ENCODE measurements around the gene SETBP1. TPM values are rescaled to one million over a fixed set of nuclear protein-coding genes. Genes with fewer than 3 reads are reported as not detected.

SETBP1 gene
- total RNA-seq, 1 experiment from 2014 or later: 9.6 TPM

DNA sequence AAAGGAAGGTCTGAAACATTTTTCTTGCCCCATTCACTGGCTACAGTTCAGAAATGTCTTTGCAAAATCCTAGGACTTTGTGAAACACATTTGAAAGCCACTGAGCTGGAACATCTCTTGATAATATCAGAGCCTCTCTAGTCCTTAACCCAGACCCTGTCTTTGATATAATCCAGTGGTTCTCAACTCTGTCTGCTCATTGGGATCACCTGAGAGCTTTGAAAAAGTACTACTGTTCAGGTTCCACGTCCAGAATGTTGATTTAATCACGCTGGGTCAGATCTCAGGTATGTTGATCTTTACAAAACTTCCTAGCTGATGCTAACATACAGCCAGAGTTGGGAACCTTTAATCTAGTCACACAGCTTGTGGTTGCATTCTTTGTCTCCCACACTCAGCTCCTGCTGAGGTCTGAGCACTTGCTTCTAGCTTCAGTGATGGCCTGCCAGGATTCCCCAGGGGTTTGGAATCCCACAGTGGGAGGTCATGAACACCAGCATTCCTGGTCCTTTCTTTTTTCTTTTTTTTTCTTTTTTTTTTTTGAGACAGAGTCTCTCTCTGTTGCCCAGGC lies 262.7 kb downstream of the SETBP1 start:
- no peak overlapping the region for H3K4me3 Mint-ChIP-seq
- TF ChIP-seq TEAD1 (CRISPR knock-in tag; IDR thresholded peaks at IDR 0.05) (peak; percentile 68; the same call in 1 of the 2 replicates), FOXP1 (CRISPR knock-in tag; IDR thresholded peaks at IDR 0.05; ENCODE audit: borderline replicate concordance) (no peak), ZNF423 (CRISPR knock-in tag; IDR thresholded peaks at IDR 0.05) (peak; percentile 99)
- no peak overlapping the region for H3K27ac Mint-ChIP-seq
- ATAC-seq (peak; percentile 82), DNase-seq (ENCODE audit: low spot score) (peak; percentile 55)
- H3K4me1 Mint-ChIP-seq: peaks cover 41% of the 10 kb centered on the region
- H3K9me3 Mint-ChIP-seq: no peaks in the 10 kb centered on the region
- no peaks in the 10 kb centered on the region for H3K36me3 Mint-ChIP-seq
- ChIA-PET CTCF (interaction anchor here (0.9 kb wide), 1 partner anchor 169 kb away, joined by 3 read pairs; no protein-coding TSS in a partner anchor), POLR2A (interaction anchor here (0.7 kb wide), 2 partner anchors 179 to 1279 kb away, joined by 3 to 4 read pairs; no protein-coding TSS in a partner anchor)
- peaks cover 33% of the 10 kb centered on the region for H3K27me3 Mint-ChIP-seq (ENCODE audit: low read depth)

- H3K27ac Mint-ChIP-seq: no peak overlapping the region
- no peak for DNase-seq (ENCODE audit: low spot score)
- H3K4me1 Mint-ChIP-seq: peaks cover 42% of the 10 kb centered on the region
- no peaks in the 10 kb centered on the region for H3K36me3 Mint-ChIP-seq
- POLR2A ChIA-PET: no interaction called here
- no peak overlapping the region for H3K4me3 Mint-ChIP-seq
- H3K27me3 Mint-ChIP-seq (ENCODE audit: low read depth): peaks cover 33% of the 10 kb centered on the region
- CTCF ChIA-PET: no interaction called here
- TF ChIP-seq E2F4 (CRISPR knock-in tag; IDR thresholded peaks at IDR 0.05; ENCODE audit: borderline replicate concordance, low read depth): no peak
- TF ChIP-seq, protein P1, sequence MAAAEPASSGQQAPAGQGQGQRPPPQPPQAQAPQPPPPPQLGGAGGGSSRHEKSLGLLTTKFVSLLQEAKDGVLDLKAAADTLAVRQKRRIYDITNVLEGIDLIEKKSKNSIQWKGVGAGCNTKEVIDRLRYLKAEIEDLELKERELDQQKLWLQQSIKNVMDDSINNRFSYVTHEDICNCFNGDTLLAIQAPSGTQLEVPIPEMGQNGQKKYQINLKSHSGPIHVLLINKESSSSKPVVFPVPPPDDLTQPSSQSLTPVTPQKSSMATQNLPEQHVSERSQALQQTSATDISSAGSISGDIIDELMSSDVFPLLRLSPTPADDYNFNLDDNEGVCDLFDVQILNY (CRISPR knock-in tag; IDR thresholded peaks at IDR 0.05): no peak
- TF ChIP-seq, protein P2, sequence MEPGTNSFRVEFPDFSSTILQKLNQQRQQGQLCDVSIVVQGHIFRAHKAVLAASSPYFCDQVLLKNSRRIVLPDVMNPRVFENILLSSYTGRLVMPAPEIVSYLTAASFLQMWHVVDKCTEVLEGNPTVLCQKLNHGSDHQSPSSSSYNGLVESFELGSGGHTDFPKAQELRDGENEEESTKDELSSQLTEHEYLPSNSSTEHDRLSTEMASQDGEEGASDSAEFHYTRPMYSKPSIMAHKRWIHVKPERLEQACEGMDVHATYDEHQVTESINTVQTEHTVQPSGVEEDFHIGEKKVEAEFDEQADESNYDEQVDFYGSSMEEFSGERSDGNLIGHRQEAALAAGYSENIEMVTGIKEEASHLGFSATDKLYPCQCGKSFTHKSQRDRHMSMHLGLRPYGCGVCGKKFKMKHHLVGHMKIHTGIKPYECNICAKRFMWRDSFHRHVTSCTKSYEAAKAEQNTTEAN (CRISPR knock-in tag; IDR thresholded peaks at IDR 0.05): no peak
- TF ChIP-seq CBFB (CRISPR knock-in tag; IDR thresholded peaks at IDR 0.05; ENCODE audit: low read depth): no peak
- TF ChIP-seq NR2C2 (CRISPR knock-in tag; IDR thresholded peaks at IDR 0.05): no peak
- TF ChIP-seq SOX15 (CRISPR knock-in tag; IDR thresholded peaks at IDR 0.05): no peak
- TF ChIP-seq, protein P3, sequence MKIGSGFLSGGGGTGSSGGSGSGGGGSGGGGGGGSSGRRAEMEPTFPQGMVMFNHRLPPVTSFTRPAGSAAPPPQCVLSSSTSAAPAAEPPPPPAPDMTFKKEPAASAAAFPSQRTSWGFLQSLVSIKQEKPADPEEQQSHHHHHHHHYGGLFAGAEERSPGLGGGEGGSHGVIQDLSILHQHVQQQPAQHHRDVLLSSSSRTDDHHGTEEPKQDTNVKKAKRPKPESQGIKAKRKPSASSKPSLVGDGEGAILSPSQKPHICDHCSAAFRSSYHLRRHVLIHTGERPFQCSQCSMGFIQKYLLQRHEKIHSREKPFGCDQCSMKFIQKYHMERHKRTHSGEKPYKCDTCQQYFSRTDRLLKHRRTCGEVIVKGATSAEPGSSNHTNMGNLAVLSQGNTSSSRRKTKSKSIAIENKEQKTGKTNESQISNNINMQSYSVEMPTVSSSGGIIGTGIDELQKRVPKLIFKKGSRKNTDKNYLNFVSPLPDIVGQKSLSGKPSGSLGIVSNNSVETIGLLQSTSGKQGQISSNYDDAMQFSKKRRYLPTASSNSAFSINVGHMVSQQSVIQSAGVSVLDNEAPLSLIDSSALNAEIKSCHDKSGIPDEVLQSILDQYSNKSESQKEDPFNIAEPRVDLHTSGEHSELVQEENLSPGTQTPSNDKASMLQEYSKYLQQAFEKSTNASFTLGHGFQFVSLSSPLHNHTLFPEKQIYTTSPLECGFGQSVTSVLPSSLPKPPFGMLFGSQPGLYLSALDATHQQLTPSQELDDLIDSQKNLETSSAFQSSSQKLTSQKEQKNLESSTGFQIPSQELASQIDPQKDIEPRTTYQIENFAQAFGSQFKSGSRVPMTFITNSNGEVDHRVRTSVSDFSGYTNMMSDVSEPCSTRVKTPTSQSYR (CRISPR knock-in tag; IDR thresholded peaks at IDR 0.05): no peak
- TF ChIP-seq PRRX2 (CRISPR knock-in tag; IDR thresholded peaks at IDR 0.05): no peak
- no peak for TF ChIP-seq ZNF263 (CRISPR knock-in tag; IDR thresholded peaks at IDR 0.05; ENCODE audit: low read depth)
- TF ChIP-seq, protein P4, sequence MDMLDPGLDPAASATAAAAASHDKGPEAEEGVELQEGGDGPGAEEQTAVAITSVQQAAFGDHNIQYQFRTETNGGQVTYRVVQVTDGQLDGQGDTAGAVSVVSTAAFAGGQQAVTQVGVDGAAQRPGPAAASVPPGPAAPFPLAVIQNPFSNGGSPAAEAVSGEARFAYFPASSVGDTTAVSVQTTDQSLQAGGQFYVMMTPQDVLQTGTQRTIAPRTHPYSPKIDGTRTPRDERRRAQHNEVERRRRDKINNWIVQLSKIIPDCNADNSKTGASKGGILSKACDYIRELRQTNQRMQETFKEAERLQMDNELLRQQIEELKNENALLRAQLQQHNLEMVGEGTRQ (CRISPR knock-in tag; IDR thresholded peaks at IDR 0.05): no peak
- TF ChIP-seq STAT6 (CRISPR knock-in tag; conservative IDR thresholded peaks at IDR 0.05; ENCODE audit: low read depth): no peak
- ATAC-seq: no peak
- no peaks in the 10 kb centered on the region for H3K9me3 Mint-ChIP-seq
Observed at GRCh38 chr18:44944461-44944860, 263.8 kb downstream of the SETBP1 start.
